ENCODE results near the gene RERE. TPM values are rescaled to one million over a fixed set of nuclear protein-coding genes. Genes with fewer than 3 reads are reported as not detected.

Gene RERE
- total RNA-seq, 1 donor from 2014 or later: 124 TPM

DNA sequence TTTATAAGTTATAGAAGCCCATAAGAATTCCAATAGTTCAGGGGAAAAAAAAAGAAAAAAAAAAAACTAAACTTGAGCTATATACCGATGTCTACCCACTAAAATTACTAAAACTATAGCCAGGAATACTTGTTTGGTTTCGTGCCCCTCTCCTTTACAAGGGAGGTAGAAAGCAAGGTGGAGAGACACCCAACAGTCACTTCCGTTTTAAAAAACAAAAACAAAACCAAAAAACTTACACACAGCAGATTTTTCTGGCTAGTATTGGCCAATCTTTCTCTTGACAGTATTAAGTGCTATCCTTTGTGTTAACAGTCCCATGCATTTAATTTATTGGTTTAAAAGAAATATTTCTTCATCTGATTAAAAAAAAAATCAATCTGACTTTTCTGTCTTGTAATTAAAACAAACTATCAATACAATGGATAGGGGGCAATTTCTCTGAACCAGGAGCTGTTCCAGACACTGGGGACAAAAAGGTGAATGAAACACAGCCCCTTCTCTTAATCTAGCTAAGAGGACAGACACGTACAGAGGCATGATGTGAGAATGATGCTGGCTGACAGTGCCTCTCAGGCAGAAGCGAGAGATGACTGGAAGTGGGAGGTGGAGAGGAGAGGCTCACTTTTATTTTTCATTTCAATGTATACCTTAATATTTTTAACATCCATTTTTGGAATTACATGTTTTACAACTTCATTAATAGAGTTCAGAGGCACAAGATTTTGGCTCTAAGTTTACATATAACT, 214.8 kb downstream of the RERE start:
- Histone ChIP-seq H4K20me1 (ENCODE audit: insufficient read depth, low read length) (peaks cover 41% of the 10 kb centered on the region), H3K79me2 (ENCODE audit: insufficient read depth, low read length) (peaks cover 8% of the 10 kb centered on the region), H3K9me3 (ENCODE audit: insufficient read depth, low read depth, low read length) (no peaks in the 10 kb centered on the region), H3K4me3 (ENCODE audit: insufficient read depth, low read depth, low read length) (no peak overlapping the region), H3K36me3 (ENCODE audit: insufficient read depth, low read length) (no peaks in the 10 kb centered on the region), H3K4me2 (ENCODE audit: low read length) (no peak overlapping the region), H3K9ac (ENCODE audit: low read length) (no peak overlapping the region), H3K27ac (ENCODE audit: low read depth, low read length) (no peak overlapping the region), H2AFZ (ENCODE audit: low read depth, low read length) (no peak overlapping the region), H3K4me1 (ENCODE audit: insufficient read depth, low read length) (no peaks in the 10 kb centered on the region), H3K27me3 (ENCODE audit: insufficient read depth, low read length) (no peaks in the 10 kb centered on the region)
- TF ChIP-seq EZH2 (IDR thresholded peaks at IDR 0.05; ENCODE audit: insufficient read depth, low read length): no peak
- TF ChIP-seq, protein P1, sequence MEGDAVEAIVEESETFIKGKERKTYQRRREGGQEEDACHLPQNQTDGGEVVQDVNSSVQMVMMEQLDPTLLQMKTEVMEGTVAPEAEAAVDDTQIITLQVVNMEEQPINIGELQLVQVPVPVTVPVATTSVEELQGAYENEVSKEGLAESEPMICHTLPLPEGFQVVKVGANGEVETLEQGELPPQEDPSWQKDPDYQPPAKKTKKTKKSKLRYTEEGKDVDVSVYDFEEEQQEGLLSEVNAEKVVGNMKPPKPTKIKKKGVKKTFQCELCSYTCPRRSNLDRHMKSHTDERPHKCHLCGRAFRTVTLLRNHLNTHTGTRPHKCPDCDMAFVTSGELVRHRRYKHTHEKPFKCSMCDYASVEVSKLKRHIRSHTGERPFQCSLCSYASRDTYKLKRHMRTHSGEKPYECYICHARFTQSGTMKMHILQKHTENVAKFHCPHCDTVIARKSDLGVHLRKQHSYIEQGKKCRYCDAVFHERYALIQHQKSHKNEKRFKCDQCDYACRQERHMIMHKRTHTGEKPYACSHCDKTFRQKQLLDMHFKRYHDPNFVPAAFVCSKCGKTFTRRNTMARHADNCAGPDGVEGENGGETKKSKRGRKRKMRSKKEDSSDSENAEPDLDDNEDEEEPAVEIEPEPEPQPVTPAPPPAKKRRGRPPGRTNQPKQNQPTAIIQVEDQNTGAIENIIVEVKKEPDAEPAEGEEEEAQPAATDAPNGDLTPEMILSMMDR (IDR thresholded peaks at IDR 0.05; ENCODE audit: insufficient read depth, low read depth, low read length): no peak
- Mint-ChIP-seq H3K9me3 (ENCODE audit: unreplicated experiment) (no peaks in the 10 kb centered on the region), H3K36me3 (ENCODE audit: low read depth, unreplicated experiment) (peaks cover 4% of the 10 kb centered on the region), H3K27me3 (ENCODE audit: low read depth, unreplicated experiment) (no peaks in the 10 kb centered on the region), H3K27ac (ENCODE audit: unreplicated experiment) (peak overlapping the region; percentile 20), H3K4me1 (ENCODE audit: low read depth, unreplicated experiment) (peaks cover 40% of the 10 kb centered on the region), H3K4me3 (ENCODE audit: unreplicated experiment) (no peak overlapping the region)
- FAIRE-seq (no peak), DNase-seq (ENCODE audit: low read depth) (no peak)

DNA sequence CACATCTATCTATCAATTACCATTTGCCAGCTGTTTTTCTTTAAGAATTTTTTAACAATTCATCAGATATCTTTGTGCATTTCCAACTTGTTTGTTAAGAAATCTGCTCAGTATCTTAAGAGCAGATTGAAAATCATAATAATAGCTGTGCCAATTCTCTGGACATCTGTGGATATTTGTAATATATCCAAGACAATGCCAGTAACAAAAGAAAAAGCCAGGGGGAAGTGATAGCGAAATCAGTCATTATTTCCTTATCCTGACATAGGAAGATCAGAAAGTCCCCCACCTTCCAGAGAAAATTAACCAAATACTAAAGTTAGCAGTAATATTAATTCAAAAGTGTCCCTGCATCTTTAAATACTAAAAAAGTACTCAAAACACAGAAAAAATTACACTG, 217.1 kb downstream of the RERE start:
- Mint-ChIP-seq H3K36me3 (ENCODE audit: low read depth, unreplicated experiment) (peaks cover 4% of the 10 kb centered on the region), H3K27ac (ENCODE audit: unreplicated experiment) (no peak overlapping the region), H3K4me3 (ENCODE audit: unreplicated experiment) (no peak overlapping the region), H3K9me3 (ENCODE audit: unreplicated experiment) (no peaks in the 10 kb centered on the region), H3K4me1 (ENCODE audit: low read depth, unreplicated experiment) (peaks cover 59% of the 10 kb centered on the region), H3K27me3 (ENCODE audit: low read depth, unreplicated experiment) (no peaks in the 10 kb centered on the region)
- no peak overlapping the region for H3K9ac ChIP-seq (ENCODE audit: low read length)
- TF ChIP-seq, protein P1 (IDR thresholded peaks at IDR 0.05; ENCODE audit: insufficient read depth, low read depth, low read length): no peak
- TF ChIP-seq EZH2 (IDR thresholded peaks at IDR 0.05; ENCODE audit: insufficient read depth, low read length): no peak
- peaks cover 12% of the 10 kb centered on the region for H3K79me2 ChIP-seq (ENCODE audit: insufficient read depth, low read length)
- H3K27me3 ChIP-seq (ENCODE audit: insufficient read depth, low read length): no peaks in the 10 kb centered on the region
- H3K27ac ChIP-seq (ENCODE audit: low read depth, low read length): no peak overlapping the region
- no peak overlapping the region for H3K4me3 ChIP-seq (ENCODE audit: insufficient read depth, low read depth, low read length)
- H3K9me3 ChIP-seq (ENCODE audit: insufficient read depth, low read depth, low read length): no peaks in the 10 kb centered on the region
- no peak overlapping the region for H3K4me2 ChIP-seq (ENCODE audit: low read length)
- H3K36me3 ChIP-seq (ENCODE audit: insufficient read depth, low read length): no peaks in the 10 kb centered on the region
- FAIRE-seq (no peak), DNase-seq (ENCODE audit: low read depth) (no peak)
- peaks cover 48% of the 10 kb centered on the region for H4K20me1 ChIP-seq (ENCODE audit: insufficient read depth, low read length)
- H3K4me1 ChIP-seq (ENCODE audit: insufficient read depth, low read length): no peaks in the 10 kb centered on the region
- H2AFZ ChIP-seq (ENCODE audit: low read depth, low read length): no peak overlapping the region

DNA sequence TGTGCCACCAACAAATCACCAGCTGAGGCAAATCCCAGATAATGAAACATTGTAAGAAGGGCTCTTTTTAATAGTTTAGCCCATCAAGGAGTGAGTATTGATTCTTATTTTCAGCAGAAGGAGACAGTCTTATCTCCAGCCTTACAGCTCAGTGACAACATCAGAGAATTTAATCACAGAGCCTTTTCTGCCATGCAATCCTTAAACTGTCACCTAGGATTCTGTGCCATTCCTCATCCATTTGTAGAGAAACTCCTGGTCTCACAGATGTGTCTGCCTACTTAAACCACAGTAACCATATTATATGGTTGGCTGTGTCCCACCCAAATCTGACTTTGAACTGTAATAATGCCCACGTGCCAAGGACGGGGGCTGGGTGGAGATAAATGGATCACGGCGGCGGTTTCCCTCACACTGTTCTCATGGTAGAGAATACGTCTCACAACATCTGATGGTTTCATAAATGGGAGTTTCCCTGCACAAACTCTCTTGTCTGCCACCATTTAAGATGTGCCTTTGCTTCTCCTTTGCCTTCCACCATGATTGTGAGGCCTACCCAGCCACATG, 217.7 kb downstream of the RERE start:
- Histone ChIP-seq H3K36me3 (ENCODE audit: insufficient read depth, low read length) (no peaks in the 10 kb centered on the region), H4K20me1 (ENCODE audit: insufficient read depth, low read length) (peaks cover 51% of the 10 kb centered on the region), H3K27ac (ENCODE audit: low read depth, low read length) (no peak overlapping the region), H3K9me3 (ENCODE audit: insufficient read depth, low read depth, low read length) (no peaks in the 10 kb centered on the region), H2AFZ (ENCODE audit: low read depth, low read length) (no peak overlapping the region), H3K4me1 (ENCODE audit: insufficient read depth, low read length) (no peaks in the 10 kb centered on the region), H3K27me3 (ENCODE audit: insufficient read depth, low read length) (no peaks in the 10 kb centered on the region), H3K4me2 (ENCODE audit: low read length) (no peak overlapping the region), H3K79me2 (ENCODE audit: insufficient read depth, low read length) (peaks cover 12% of the 10 kb centered on the region), H3K9ac (ENCODE audit: low read length) (no peak overlapping the region), H3K4me3 (ENCODE audit: insufficient read depth, low read depth, low read length) (no peak overlapping the region)
- DNase-seq (ENCODE audit: low read depth) (no peak), FAIRE-seq (no peak)
- no peak for TF ChIP-seq EZH2 (IDR thresholded peaks at IDR 0.05; ENCODE audit: insufficient read depth, low read length)
- TF ChIP-seq, protein P1 (IDR thresholded peaks at IDR 0.05; ENCODE audit: insufficient read depth, low read depth, low read length): no peak
- Mint-ChIP-seq H3K36me3 (ENCODE audit: low read depth, unreplicated experiment) (peaks cover 4% of the 10 kb centered on the region), H3K4me1 (ENCODE audit: low read depth, unreplicated experiment) (peaks cover 59% of the 10 kb centered on the region), H3K27me3 (ENCODE audit: low read depth, unreplicated experiment) (no peaks in the 10 kb centered on the region), H3K9me3 (ENCODE audit: unreplicated experiment) (no peaks in the 10 kb centered on the region), H3K27ac (ENCODE audit: unreplicated experiment) (no peak overlapping the region), H3K4me3 (ENCODE audit: unreplicated experiment) (no peak overlapping the region)
